Measurements from ENCODE around the gene PUS1. TPM values are rescaled to one million over a fixed set of nuclear protein-coding genes. Genes with fewer than 3 reads are reported as not detected.
A peak's percentile ranks its signal among the peaks of the same experiment; 100 is the strongest.
"Not testable (repeated sequence)": the region's sequence is repeated elsewhere in the genome, so short reads cannot be mapped to it uniquely, and the experiment has no call there.

The PUS1 gene
- total and polyA plus RNA-seq, 2 donors (not counting 1 experiment from before 2014, with no cell fraction given) = 50.1 to 99.5 TPM

GRCh38 chr12:131948166-131948712 is 19.2 kb downstream of the PUS1 start:
- Histone ChIP-seq H3K4me1 (ENCODE audit: control insufficient read depth in 2 of 2, insufficient read depth in 2 of 2, low read length in 2 of 2) (peaks cover 8 to 26% of the 10 kb centered on the region in 2 donors), H3K36me3 (replicated peaks in 1 of 2; ENCODE audit: control extremely low read depth in 1 of 2, control insufficient read depth in 1 of 2, extremely low read depth in 1 of 2, insufficient read depth in 2 of 2, low read length in 1 of 2) (peaks cover 0 to 15% of the 10 kb centered on the region in 2 experiments), H2AFZ (ENCODE audit: insufficient read depth, low read depth, low read length, poor library complexity, severe bottlenecking) (peak overlapping the region; percentile 24), H3K27ac (ENCODE audit: low read length in 2 of 2) (peak overlapping the region in 1 of 2 donors; percentile 45), H3K4me3 (ENCODE audit: control extremely low read depth in 1 of 5, extremely low read depth in 1 of 5, insufficient read depth in 1 of 5, low read depth in 2 of 5, low read length in 4 of 5) (no peak overlapping the region), H3K4me2 (replicated peaks; ENCODE audit: low read depth, low read length, poor library complexity, severe bottlenecking) (no peak overlapping the region), H4K20me1 (ENCODE audit: control insufficient read depth, insufficient read depth, low read length, poor library complexity, severe bottlenecking) (peaks cover 28% of the 10 kb centered on the region), H3K9me3 (ENCODE audit: control extremely low read depth in 1 of 3, control insufficient read depth in 2 of 3, insufficient read depth in 1 of 3, low read length in 2 of 3) (peaks cover 0 to 6% (median 0%) of the 10 kb centered on the region in 3 donors), H3K27me3 (replicated peaks in 1 of 4; ENCODE audit: control extremely low read depth in 1 of 4, control insufficient read depth in 3 of 4, insufficient read depth in 4 of 4, low read length in 3 of 4) (no peaks in the 10 kb centered on the region), H3K79me2 (ENCODE audit: control insufficient read depth, insufficient read depth, low read length) (peaks cover 32% of the 10 kb centered on the region), H3K9ac (ENCODE audit: low read length) (no peak overlapping the region)
- Mint-ChIP-seq H3K27me3 (no peaks in the 10 kb centered on the region), H3K27ac (peak overlapping the region; percentile 54), H3K4me3 (peak overlapping the region; percentile 52), H3K9me3 (ENCODE audit: insufficient read depth) (no peaks in the 10 kb centered on the region), H3K4me1 (peaks cover 23% of the 10 kb centered on the region)
- ChIA-PET POLR2A (interaction anchor here (0.6 kb wide), 1 partner anchor 117 kb away, joined by 3 read pairs; no protein-coding TSS in a partner anchor), CTCF (interaction anchor here (1.1 to 1.9 kb wide), 2 partner anchors 20 to 97 kb away, joined by 3 to 5 read pairs; no protein-coding TSS in a partner anchor)
- intact Hi-C loops (cut with micrococcal nuclease) = loop anchor here (2.0 to 5.0 kb wide), 3 partner anchors 95 to 176 kb away; partner anchors contain the start of gene MMP17
- TF ChIP-seq, protein P1, sequence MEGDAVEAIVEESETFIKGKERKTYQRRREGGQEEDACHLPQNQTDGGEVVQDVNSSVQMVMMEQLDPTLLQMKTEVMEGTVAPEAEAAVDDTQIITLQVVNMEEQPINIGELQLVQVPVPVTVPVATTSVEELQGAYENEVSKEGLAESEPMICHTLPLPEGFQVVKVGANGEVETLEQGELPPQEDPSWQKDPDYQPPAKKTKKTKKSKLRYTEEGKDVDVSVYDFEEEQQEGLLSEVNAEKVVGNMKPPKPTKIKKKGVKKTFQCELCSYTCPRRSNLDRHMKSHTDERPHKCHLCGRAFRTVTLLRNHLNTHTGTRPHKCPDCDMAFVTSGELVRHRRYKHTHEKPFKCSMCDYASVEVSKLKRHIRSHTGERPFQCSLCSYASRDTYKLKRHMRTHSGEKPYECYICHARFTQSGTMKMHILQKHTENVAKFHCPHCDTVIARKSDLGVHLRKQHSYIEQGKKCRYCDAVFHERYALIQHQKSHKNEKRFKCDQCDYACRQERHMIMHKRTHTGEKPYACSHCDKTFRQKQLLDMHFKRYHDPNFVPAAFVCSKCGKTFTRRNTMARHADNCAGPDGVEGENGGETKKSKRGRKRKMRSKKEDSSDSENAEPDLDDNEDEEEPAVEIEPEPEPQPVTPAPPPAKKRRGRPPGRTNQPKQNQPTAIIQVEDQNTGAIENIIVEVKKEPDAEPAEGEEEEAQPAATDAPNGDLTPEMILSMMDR (IDR thresholded peaks at IDR 0.05) = no peak
- TF ChIP-seq EZH2 (IDR thresholded peaks at IDR 0.05; ENCODE audit: borderline replicate concordance, insufficient read depth, low read depth, low read length, poor library complexity, severe bottlenecking) = no peak
- 100% methylated on average over 1 of the region's 1 CpG for WGBS (ENCODE audit: insufficient coverage)
- no peak for DNase-seq
- no peak for ATAC-seq (ENCODE audit: low read depth)

- intact Hi-C loops (cut with micrococcal nuclease) = loop anchor here (1.0 to 5.0 kb wide), 9 partner anchors 20 to 238 kb away; partner anchors contain the start of genes MMP17, PUS1, SFSWAP and ULK1
- H3K4me1 ChIP-seq (ENCODE audit: control insufficient read depth in 2 of 2, insufficient read depth in 2 of 2, low read length in 2 of 2) = peaks cover 8 to 26% of the 10 kb centered on the region in 2 donors
- DNase-seq; H3K27me3 Mint-ChIP-seq; H3K36me3 ChIP-seq (replicated peaks in 1 of 2; ENCODE audit: control extremely low read depth in 1 of 2, control insufficient read depth in 1 of 2, extremely low read depth in 1 of 2, insufficient read depth in 2 of 2, low read length in 1 of 2); H3K9me3 ChIP-seq (ENCODE audit: control extremely low read depth in 1 of 3, control insufficient read depth in 2 of 3, insufficient read depth in 1 of 3, low read length in 2 of 3); H3K27me3 ChIP-seq (replicated peaks in 1 of 4; ENCODE audit: control extremely low read depth in 1 of 4, control insufficient read depth in 3 of 4, insufficient read depth in 4 of 4, low read length in 3 of 4); H3K9me3 Mint-ChIP-seq (ENCODE audit: insufficient read depth); ATAC-seq (ENCODE audit: low read depth): not testable (repeated sequence)
- H3K79me2 ChIP-seq (ENCODE audit: control insufficient read depth, insufficient read depth, low read length) = peaks cover 38% of the 10 kb centered on the region
- peak overlapping the region; percentile 99 for H3K4me2 ChIP-seq (replicated peaks; ENCODE audit: low read depth, low read length, poor library complexity, severe bottlenecking)
- Mint-ChIP-seq H3K4me3 (peak overlapping the region; percentile 85), H3K27ac (peak overlapping the region; percentile 90), H3K4me1 (peaks cover 26% of the 10 kb centered on the region)
- WGBS (ENCODE audit: insufficient coverage) = 48% methylated on average over 19 of the region's 23 CpGs
- ChIA-PET CTCF (interaction anchor here (1.1 to 2.4 kb wide), 4 partner anchors 11 to 112 kb away, joined by 3 to 8 read pairs (median 4); no protein-coding TSS in a partner anchor), POLR2A (interaction anchor here (0.6 to 1.2 kb wide), 3 partner anchors 19 to 185 kb away, joined by 3 to 5 read pairs (median 4); no protein-coding TSS in a partner anchor)
- H3K27ac ChIP-seq (ENCODE audit: low read length in 2 of 2) = peak overlapping the region; percentile 29 to 65
- peaks cover 34% of the 10 kb centered on the region for H4K20me1 ChIP-seq (ENCODE audit: control insufficient read depth, insufficient read depth, low read length, poor library complexity, severe bottlenecking)
- H2AFZ ChIP-seq (ENCODE audit: insufficient read depth, low read depth, low read length, poor library complexity, severe bottlenecking) = peak overlapping the region; percentile 82
- peak overlapping the region; percentile 90 for H3K9ac ChIP-seq (ENCODE audit: low read length)
- H3K4me3 ChIP-seq (ENCODE audit: control extremely low read depth in 1 of 5, extremely low read depth in 1 of 5, insufficient read depth in 1 of 5, low read depth in 2 of 5, low read length in 4 of 5) = peak overlapping the region in 4 of 5 experiments; percentile 41 to 89 (median 58)
These were observed 19.8 kb downstream of the PUS1 start for GRCh38 chr12:131948713-131949430.
